GM18507 (cell line): ENCODE results near the gene MRPL44.
A peak's percentile ranks its signal among the peaks of the same experiment; 100 is the strongest.

Experiments used
- DNase-seq: peaks from one replicate; pipeline ENCODE4 v3.0.0; 2011; ENCODE audit warnings: low read depth; ENCODE audit not compliant: insufficient read length; ENCODE audit errors: extremely low spot score
- FAIRE-seq: peaks from 2 replicates; lab custom pipeline; 2011; peaks lifted over from hg19 to GRCh38; lab: Jason Lieb, UNC

MRPL44 gene

GRCh38 chr2:223967981-223968380 lies 10.7 kb downstream of the MRPL44 start:
- FAIRE-seq (no peak), DNase-seq (no peak)

GRCh38 chr2:223969315-223969714 lies 12.1 kb downstream of the MRPL44 start:
- DNase-seq = no peak
- no peak for FAIRE-seq

GRCh38 chr2:223969856-223970255 lies 12.6 kb downstream of the MRPL44 start:
- DNase-seq (no peak), FAIRE-seq (no peak)

- peak; percentile 86 for FAIRE-seq
- DNase-seq = no peak
These were observed 13.3 kb downstream of the MRPL44 start for GRCh38 chr2:223970343-223971128.

- FAIRE-seq (no peak), DNase-seq (no peak)
These were observed 14.5 kb downstream of the MRPL44 start for GRCh38 chr2:223971731-223972130.

GRCh38 chr2:223972656-223973102 lies 15.4 kb downstream of the MRPL44 start:
- no peak for FAIRE-seq
- no peak for DNase-seq

- DNase-seq (no peak), FAIRE-seq (no peak)
These were observed 16.3 kb downstream of the MRPL44 start for GRCh38 chr2:223973606-223974005.

GRCh38 chr2:223976635-223977226 lies 19.5 kb downstream of the MRPL44 start:
- FAIRE-seq = no peak
- DNase-seq = no peak

GRCh38 chr2:223978451-223978850 lies 21.2 kb downstream of the MRPL44 start:
- FAIRE-seq = no peak
- no peak for DNase-seq

GRCh38 chr2:223979730-223980396 lies 22.6 kb downstream of the MRPL44 start:
- DNase-seq (no peak), FAIRE-seq (no peak)

GRCh38 chr2:223980397-223980735 lies 23.1 kb downstream of the MRPL44 start:
- FAIRE-seq (no peak), DNase-seq (no peak)

GRCh38 chr2:223980803-223981202 lies 23.5 kb downstream of the MRPL44 start:
- FAIRE-seq = no peak
- DNase-seq = no peak

GRCh38 chr2:223981241-223981640 lies 24.0 kb downstream of the MRPL44 start:
- FAIRE-seq = no peak

GRCh38 chr2:223989206-223989855 lies 32.1 kb downstream of the MRPL44 start:
- DNase-seq (no peak), FAIRE-seq (no peak)

More at GRCh38 chr2:223981241-223981640, 24.0 kb downstream of the MRPL44 start:
- no peak for DNase-seq

GRCh38 chr2:223989856-223990232 lies 32.6 kb downstream of the MRPL44 start:
- no peak for DNase-seq
- no peak for FAIRE-seq

GRCh38 chr2:223991611-223992010 lies 34.3 kb downstream of the MRPL44 start:
- DNase-seq (no peak), FAIRE-seq (no peak)

- peak; percentile 49 for DNase-seq
These were observed 36.5 kb downstream of the MRPL44 start for GRCh38 chr2:223993634-223994232.

GRCh38 chr2:223994562-223995162 lies 37.4 kb downstream of the MRPL44 start:
- DNase-seq (no peak), FAIRE-seq (peak; percentile 51)

More at GRCh38 chr2:223993634-223994232, 36.5 kb downstream of the MRPL44 start:
- FAIRE-seq = peak; percentile 94

GRCh38 chr2:223995569-223995968 lies 38.3 kb downstream of the MRPL44 start:
- no peak for DNase-seq
- no peak for FAIRE-seq
